Ishikawa (cell line): ENCODE data around the gene LRRC36.
A peak's percentile ranks its signal among the peaks of the same experiment; 100 is the strongest.

Experiments
- CEBPB ChIP-seq: IDR thresholded peaks from 2 replicates; pipeline ENCODE4 v1.6.1; 2012
- CREB1 ChIP-seq: IDR thresholded peaks from 2 replicates; pipeline ENCODE4 v1.6.1; 2012; ENCODE audit warnings: low read depth
- EGR1 ChIP-seq: IDR thresholded peaks from 2 replicates; pipeline ENCODE4 v1.6.1; 2012
- EP300 ChIP-seq: IDR thresholded peaks from 2 replicates; pipeline ENCODE4 v1.6.1; 2012; ENCODE audit warnings: borderline replicate concordance
- FOXM1 ChIP-seq: IDR thresholded peaks from 2 replicates; pipeline ENCODE4 v1.6.1; 2012; ENCODE audit warnings: low read depth, borderline replicate concordance
- NFIC ChIP-seq: IDR thresholded peaks from 2 replicates; pipeline ENCODE4 v1.6.1; 2012
- RAD21 ChIP-seq: IDR thresholded peaks from 2 replicates; pipeline ENCODE4 v1.6.1; 2012; ENCODE audit warnings: low read depth
- TAF1 ChIP-seq: IDR thresholded peaks from 2 replicates; pipeline ENCODE4 v1.6.1; 2012; ENCODE audit warnings: low read depth, mild to moderate bottlenecking
- TCF12 ChIP-seq: IDR thresholded peaks from 2 replicates; pipeline ENCODE4 v1.6.1; 2012; ENCODE audit warnings: low read depth
- TEAD4 ChIP-seq: IDR thresholded peaks from 2 replicates; pipeline ENCODE4 v1.6.1; 2012
- YY1 ChIP-seq: IDR thresholded peaks from 2 replicates; pipeline ENCODE4 v1.6.1; 2012; ENCODE audit warnings: low read depth
- ZBTB7A ChIP-seq: IDR thresholded peaks from 2 replicates; pipeline ENCODE4 v1.6.1; 2012; ENCODE audit warnings: low read depth
- TF ChIP-seq, protein P1 (sequence below): IDR thresholded peaks from 2 replicates; pipeline ENCODE4 v1.6.1; 2012; ENCODE audit warnings: low read depth, mild to moderate bottlenecking
- TF ChIP-seq, protein P2 (sequence below): IDR thresholded peaks from 2 replicates; pipeline ENCODE4 v1.6.1; 2012
- TF ChIP-seq, protein P3 (sequence below): IDR thresholded peaks from 2 replicates; pipeline ENCODE4 v1.6.1; 2012

Gene LRRC36

DNA sequence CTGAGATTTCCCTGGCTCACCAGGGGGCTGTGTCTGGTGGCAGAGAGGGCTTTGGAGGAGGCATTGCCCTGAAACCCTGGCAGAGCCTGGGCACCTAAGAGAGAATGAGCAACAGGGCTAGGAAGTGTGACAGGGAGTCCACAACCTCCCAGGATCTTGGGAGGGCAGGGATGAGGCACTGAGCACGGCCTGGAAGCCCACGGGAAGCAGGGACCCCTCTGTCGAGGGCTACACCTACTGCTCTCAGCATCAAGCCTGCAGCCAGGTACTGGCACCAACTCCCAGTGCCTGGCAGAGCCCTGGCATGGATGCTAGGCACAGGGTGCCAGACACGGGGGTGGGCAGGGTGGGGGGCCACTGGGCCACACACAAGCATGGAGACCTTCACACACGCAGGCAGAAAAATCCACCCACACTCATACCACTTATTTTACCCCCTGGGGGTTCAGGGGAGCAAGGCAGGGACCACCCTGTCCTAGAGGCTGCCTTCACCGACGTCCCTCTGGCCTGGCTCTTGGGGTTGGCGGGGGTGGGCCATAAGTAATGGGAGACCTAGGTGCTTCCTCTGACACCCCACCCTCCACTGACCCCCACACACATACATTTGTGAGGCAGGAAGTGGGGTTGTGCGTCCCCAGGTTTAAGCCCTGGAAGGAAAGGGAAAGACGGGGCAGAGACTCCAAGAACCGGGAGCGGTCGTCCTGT is 103.3 kb downstream of the LRRC36 start:
- TF ChIP-seq CREB1 (no peak), CEBPB (no peak), TCF12 (no peak), ZBTB7A (no peak), EP300 (no peak)
- TF ChIP-seq, protein P1, sequence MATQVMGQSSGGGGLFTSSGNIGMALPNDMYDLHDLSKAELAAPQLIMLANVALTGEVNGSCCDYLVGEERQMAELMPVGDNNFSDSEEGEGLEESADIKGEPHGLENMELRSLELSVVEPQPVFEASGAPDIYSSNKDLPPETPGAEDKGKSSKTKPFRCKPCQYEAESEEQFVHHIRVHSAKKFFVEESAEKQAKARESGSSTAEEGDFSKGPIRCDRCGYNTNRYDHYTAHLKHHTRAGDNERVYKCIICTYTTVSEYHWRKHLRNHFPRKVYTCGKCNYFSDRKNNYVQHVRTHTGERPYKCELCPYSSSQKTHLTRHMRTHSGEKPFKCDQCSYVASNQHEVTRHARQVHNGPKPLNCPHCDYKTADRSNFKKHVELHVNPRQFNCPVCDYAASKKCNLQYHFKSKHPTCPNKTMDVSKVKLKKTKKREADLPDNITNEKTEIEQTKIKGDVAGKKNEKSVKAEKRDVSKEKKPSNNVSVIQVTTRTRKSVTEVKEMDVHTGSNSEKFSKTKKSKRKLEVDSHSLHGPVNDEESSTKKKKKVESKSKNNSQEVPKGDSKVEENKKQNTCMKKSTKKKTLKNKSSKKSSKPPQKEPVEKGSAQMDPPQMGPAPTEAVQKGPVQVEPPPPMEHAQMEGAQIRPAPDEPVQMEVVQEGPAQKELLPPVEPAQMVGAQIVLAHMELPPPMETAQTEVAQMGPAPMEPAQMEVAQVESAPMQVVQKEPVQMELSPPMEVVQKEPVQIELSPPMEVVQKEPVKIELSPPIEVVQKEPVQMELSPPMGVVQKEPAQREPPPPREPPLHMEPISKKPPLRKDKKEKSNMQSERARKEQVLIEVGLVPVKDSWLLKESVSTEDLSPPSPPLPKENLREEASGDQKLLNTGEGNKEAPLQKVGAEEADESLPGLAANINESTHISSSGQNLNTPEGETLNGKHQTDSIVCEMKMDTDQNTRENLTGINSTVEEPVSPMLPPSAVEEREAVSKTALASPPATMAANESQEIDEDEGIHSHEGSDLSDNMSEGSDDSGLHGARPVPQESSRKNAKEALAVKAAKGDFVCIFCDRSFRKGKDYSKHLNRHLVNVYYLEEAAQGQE: no peak

DNA sequence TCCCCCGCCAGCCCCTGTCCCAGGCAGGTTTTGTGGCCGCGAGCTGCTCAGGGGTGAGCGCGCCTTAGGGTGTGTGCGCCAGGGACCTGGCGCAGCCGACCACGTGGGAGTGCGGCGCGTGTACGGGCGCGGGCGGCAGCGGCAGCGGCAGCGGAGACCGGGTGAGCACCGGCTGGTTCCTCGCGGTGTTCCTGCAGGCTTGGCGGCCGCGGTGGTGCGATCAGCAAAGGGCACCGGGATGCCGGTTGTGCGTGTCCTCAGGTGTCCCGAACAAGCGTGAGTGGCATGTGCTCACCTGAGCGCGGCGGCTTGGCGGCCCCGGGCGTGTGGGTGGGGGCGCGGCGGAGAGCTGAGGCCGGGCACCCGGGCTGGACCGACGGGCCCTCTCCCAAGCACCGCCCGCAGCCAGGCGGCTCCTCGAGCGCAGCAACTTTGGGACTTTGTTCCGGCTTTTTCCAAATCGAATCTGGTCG is 103.9 kb downstream of the LRRC36 start:
- no peak for TF ChIP-seq RAD21
- peak; percentile 30; the same call in 1 of the 2 replicates for TF ChIP-seq EGR1
- TF ChIP-seq ZBTB7A: no peak
- TF ChIP-seq NFIC: no peak
- no peak for TF ChIP-seq YY1
- TF ChIP-seq CEBPB: no peak
- no peak for TF ChIP-seq FOXM1
- TF ChIP-seq, protein P2, sequence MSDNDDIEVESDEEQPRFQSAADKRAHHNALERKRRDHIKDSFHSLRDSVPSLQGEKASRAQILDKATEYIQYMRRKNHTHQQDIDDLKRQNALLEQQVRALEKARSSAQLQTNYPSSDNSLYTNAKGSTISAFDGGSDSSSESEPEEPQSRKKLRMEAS: peak; percentile 93
- TF ChIP-seq, protein P1: no peak
- TF ChIP-seq, protein P3, sequence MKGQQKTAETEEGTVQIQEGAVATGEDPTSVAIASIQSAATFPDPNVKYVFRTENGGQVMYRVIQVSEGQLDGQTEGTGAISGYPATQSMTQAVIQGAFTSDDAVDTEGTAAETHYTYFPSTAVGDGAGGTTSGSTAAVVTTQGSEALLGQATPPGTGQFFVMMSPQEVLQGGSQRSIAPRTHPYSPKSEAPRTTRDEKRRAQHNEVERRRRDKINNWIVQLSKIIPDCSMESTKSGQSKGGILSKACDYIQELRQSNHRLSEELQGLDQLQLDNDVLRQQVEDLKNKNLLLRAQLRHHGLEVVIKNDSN: peak; percentile 74
- TF ChIP-seq EP300: no peak
- peak; percentile 31; the same call in 1 of the 2 replicates for TF ChIP-seq TAF1
- peak; percentile 57; the same call in 1 of the 2 replicates for TF ChIP-seq TCF12
- TF ChIP-seq CREB1: no peak
- TF ChIP-seq TEAD4: no peak

DNA sequence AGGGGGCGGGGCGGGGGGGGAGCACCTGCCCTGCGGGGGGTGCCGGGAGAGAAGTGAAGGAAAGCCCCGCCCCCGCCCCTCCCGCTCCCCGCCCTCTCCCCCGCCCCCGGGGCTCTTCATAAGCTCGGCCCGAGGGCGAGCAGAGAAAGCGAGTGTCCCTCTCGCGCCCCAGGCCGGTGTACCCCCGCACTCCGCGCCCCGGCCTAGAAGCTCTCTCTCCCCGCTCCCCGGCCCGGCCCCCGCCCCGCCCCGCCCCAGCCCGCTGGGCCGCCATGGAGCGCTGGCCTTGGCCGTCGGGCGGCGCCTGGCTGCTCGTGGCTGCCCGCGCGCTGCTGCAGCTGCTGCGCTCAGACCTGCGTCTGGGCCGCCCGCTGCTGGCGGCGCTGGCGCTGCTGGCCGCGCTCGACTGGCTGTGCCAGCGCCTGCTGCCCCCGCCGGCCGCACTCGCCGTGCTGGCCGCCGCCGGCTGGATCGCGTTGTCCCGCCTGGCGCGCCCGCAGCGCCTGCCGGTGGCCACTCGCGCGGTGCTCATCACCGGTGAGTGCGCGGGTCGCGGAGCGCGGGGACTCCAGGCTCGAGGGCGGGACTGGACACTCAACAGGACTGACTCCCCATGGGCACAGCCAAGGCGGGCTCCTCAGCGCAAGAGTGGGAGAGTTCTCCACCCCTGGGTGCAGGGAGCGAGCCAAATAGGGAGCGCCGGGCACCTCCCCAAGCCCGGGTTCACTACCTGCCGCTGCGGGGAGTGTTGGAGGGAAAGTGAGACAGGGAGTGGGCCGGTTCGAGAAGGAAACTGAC is 104.6 kb downstream of the LRRC36 start, which contains the start of gene HSD11B2:
HSD11B2 (plus strand) TSS at position 145 of the 798 bp plus-strand sequence; CDS start at position 273, 128 bp downstream.
- TF ChIP-seq TCF12: 0 out of 2 replicates have a peak, but pooled peaks have one; percentile 15
- no peak for TF ChIP-seq NFIC
- TF ChIP-seq, protein P2: peak; percentile 23; the same call in 1 of the 2 replicates
- peak; percentile 12; the same call in 1 of the 2 replicates for TF ChIP-seq RAD21

DNA sequence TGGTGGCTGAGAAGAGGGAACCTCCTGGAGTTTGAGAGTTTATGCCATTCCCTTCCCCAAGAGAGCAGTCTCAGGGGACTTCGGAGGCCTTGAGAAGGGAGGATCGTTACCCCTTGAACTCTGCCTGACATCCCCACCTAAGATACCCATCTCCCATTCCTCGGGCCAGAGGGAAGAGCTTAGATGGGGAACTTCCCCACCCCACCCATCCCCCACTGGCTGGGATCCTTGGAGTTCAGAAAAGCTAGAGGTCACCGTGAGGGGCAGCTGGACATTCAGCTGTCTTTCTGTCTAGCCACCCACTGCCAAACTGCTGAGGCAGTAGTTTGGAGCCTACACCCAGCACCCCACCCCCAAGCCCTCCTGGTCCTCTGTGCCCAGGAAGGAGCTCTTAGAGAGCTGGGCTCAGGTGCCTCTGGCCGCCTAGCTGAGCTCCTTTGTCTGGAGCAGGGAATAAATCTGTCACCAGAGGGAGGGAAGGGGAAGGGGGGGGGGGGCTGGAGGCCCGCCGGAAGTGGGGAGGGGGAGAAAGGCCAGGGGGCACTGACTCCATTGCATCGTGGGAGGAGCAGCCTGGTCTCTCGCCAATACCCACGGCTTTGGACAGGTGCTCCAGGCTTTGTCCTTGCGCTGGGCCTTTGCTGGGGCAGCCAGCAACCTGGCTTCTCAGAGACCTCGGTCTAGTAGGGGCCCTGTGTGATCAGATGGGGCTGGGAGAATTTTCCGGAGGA is 105.3 kb downstream of the LRRC36 start:
- 0 out of 2 replicates have a peak, but pooled peaks have one; percentile 17 for TF ChIP-seq ZBTB7A
- no peak for TF ChIP-seq EGR1
- TF ChIP-seq, protein P2: no peak
- TF ChIP-seq TAF1: no peak
- no peak for TF ChIP-seq TCF12

DNA sequence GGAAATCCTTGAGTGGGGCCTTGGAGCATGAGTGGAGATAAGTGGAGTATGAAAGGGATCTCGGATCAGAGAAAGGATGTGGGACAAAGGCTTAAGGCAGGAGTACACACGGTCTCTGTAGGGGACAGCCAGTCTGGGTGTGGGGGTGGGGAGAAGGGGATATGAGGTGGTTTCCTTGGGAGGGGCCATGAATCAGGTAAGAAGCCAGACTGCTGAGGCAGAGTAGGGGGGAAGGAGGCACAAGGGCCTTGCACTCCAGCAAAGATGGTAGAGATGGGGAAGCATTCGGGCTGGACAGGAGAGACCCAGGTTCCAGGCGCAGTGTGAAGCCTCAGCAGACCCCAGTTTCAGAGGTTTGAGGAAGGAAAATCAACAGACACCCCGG is 105.9 kb downstream of the LRRC36 start:
- TF ChIP-seq EGR1: no peak
- no peak for TF ChIP-seq FOXM1
- TF ChIP-seq TEAD4: no peak
- TF ChIP-seq, protein P3: no peak
- no peak for TF ChIP-seq TAF1
- TF ChIP-seq NFIC: no peak
- TF ChIP-seq, protein P2: no peak
- no peak for TF ChIP-seq ZBTB7A
- TF ChIP-seq CEBPB: no peak
- no peak for TF ChIP-seq YY1
- TF ChIP-seq CREB1: no peak
- TF ChIP-seq, protein P1: no peak
- no peak for TF ChIP-seq TCF12
- no peak for TF ChIP-seq RAD21
